Activated CD8-positive, alpha-beta memory T cell treated with anti-CD3 and anti-CD28 coated beads for 1 hour (primary cell): ENCODE data around the gene MGP.

ENCODE experiments used
- DNase-seq, 2 donors: peaks; one replicate each; pipeline ENCODE4 v3.0.0-alpha.2; 2020; ENCODE audit warnings: low read depth in 1 of 2; ENCODE audit errors: extremely low read depth in 1 of 2

MGP gene

GRCh38 chr12:14885718-14886221 lies at the start of gene MGP:
Gene MGP, minus strand, starts transcription at chr12:14885854. Its CDS starts 63 bp downstream, at chr12:14885791.
- no peak for DNase-seq

- no peak for DNase-seq
Measured at GRCh38 chr12:14935031-14935430, 49.4 kb upstream of the MGP start.

GRCh38 chr12:14934511-14934910 lies 48.9 kb upstream of the MGP start:
- DNase-seq = no peak

GRCh38 chr12:14931791-14932560 lies 46.3 kb upstream of the MGP start:
- DNase-seq = no peak

GRCh38 chr12:14931359-14931758 lies 45.7 kb upstream of the MGP start:
- no peak for DNase-seq

- DNase-seq = no peak
Measured at GRCh38 chr12:14930299-14930698, 44.6 kb upstream of the MGP start.

GRCh38 chr12:14928931-14929330 lies 43.3 kb upstream of the MGP start:
- DNase-seq = no peak

- DNase-seq = no peak
Measured at GRCh38 chr12:14927267-14927666, 41.6 kb upstream of the MGP start.

GRCh38 chr12:14924541-14924940 lies 38.9 kb upstream of the MGP start:
- no peak for DNase-seq

- no peak for DNase-seq
Measured at GRCh38 chr12:14923944-14924343, 38.3 kb upstream of the MGP start.

- no peak for DNase-seq
Measured at GRCh38 chr12:14921218-14921617, 35.6 kb upstream of the MGP start.

GRCh38 chr12:14920475-14921126 lies 34.9 kb upstream of the MGP start:
- DNase-seq = no peak

GRCh38 chr12:14919455-14919854 lies 33.8 kb upstream of the MGP start:
- no peak for DNase-seq

GRCh38 chr12:14915736-14916135 lies 30.1 kb upstream of the MGP start:
- DNase-seq = no peak

- DNase-seq = no peak
Measured at GRCh38 chr12:14913381-14913781, 27.7 kb upstream of the MGP start.

- DNase-seq = no peak
Measured at GRCh38 chr12:14911131-14911530, 25.5 kb upstream of the MGP start.

GRCh38 chr12:14910090-14910915 lies 24.6 kb upstream of the MGP start:
- DNase-seq = no peak

GRCh38 chr12:14907953-14908352 lies 22.3 kb upstream of the MGP start:
- no peak for DNase-seq

GRCh38 chr12:14906114-14906513 lies 20.5 kb upstream of the MGP start:
- no peak for DNase-seq

GRCh38 chr12:14905269-14906004 lies 19.8 kb upstream of the MGP start:
- no peak for DNase-seq

- no peak for DNase-seq
Measured at GRCh38 chr12:14904854-14905253, 19.2 kb upstream of the MGP start.
